HG02885 (cell line): ENCODE results near the gene CEP57.
A peak's percentile ranks its signal among the peaks of the same experiment; 100 is the strongest.

Experiments used
- ATAC-seq: cut with Tn5 transposase; IDR thresholded peaks from one replicate; pipeline ENCODE4 v1.9.1; 2021; ENCODE audit warnings: mild to moderate bottlenecking; ENCODE audit not compliant: unreplicated experiment, poor library complexity

CEP57 gene

GRCh38 chr11:95790123-95790932 lies at the start of gene CEP57:
Gene CEP57 (plus strand): TSS chr11:95790498. CDS start chr11:95790699, 201 bp downstream.
- peak; percentile 69 for ATAC-seq

GRCh38 chr11:95750101-95750500 lies 40.2 kb upstream of the CEP57 start:
- no peak for ATAC-seq

DNA sequence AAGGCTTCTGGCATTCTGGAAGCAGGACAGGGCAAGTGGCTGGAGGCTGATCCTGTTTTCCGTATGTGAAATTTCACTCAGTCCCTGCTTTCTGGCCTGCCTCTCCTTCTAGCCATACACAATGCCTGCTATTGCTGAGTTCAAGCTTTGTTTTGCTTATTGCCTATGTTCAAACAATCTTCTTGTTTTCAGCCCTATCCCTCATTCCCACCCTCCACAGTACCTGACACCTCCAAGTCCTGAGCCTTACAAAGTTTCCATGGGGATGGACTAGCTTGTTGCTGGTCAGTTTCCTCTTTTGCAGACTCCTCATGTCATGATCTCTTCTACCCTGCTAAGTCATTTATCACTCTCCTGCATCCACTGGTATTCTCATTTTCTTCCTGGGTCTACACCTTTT lies 38.8 kb upstream of the CEP57 start:
- ATAC-seq, result no peak

DNA sequence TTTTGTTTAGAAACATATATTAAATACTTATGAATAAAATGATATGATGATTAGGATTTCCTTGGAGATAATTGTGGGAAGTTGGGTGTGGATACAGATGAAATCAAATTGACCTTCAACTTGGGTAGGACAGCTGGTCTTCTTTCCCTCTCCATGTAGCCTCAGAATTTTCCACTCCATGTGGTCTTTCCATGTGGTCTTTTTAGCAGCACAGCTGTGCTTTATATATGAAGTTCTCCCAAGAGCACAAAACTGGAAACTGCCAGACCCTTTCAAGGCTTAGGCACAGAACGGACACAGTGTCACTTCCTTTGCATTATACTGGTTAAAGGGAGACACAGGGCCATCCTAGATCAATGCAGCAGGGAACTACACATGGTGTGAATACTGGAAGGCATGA lies 29.4 kb upstream of the CEP57 start:
- no peak for ATAC-seq

DNA sequence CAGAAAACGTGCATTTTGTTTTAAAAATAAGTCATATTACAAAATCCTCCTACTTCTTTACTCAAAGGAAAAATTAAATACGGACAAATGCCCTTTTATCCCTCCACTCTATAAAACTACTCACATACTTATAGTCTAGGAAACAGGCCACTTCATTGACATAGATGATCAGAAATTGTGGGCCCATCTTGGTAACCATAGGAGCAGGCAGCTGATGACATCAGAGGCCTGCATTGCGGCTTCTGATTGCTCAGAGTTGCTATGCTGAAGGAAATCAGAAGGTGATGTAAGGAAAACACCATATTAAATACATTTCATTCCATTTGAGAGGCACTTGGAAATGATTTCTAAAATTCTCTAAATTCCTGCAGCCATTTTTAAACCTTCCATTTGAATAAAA lies 27.8 kb upstream of the CEP57 start:
- no peak for ATAC-seq

DNA sequence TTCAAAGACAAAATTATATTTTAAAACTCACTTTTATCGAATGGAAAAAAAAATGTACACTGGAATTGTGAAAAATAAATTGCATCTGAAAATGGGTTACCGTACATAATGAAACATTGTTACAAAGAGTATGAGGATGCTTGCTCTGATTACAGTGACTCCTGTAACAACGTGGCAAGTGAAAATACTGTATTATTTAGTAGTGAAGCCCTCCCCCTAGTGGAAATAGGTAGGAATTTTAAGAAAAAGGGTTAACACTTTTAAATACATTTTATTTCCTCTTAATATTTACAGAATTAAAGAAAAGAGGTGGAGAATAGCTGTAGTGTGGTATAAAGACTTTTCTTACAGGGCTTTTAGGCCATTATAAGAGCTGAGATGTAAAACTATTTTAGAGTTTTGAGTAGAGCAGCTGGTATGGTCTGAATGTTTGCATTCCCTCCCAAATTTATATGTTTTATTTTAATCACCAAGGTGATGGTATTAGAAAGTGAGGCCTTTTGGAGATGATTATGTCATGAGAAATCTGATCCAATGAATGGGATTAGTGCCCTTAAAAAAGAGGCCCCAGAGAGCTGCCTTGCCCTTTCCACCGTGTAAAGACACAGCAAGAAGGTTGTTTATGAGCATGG lies 25.9 kb upstream of the CEP57 start:
- peak; percentile 75 for ATAC-seq

- no peak for ATAC-seq
Measured at GRCh38 chr11:95766701-95767100, 23.6 kb upstream of the CEP57 start.

- no peak for ATAC-seq
Measured at GRCh38 chr11:95767498-95767897, 22.8 kb upstream of the CEP57 start.

- no peak for ATAC-seq
Measured at GRCh38 chr11:95768521-95768920, 21.8 kb upstream of the CEP57 start.

DNA sequence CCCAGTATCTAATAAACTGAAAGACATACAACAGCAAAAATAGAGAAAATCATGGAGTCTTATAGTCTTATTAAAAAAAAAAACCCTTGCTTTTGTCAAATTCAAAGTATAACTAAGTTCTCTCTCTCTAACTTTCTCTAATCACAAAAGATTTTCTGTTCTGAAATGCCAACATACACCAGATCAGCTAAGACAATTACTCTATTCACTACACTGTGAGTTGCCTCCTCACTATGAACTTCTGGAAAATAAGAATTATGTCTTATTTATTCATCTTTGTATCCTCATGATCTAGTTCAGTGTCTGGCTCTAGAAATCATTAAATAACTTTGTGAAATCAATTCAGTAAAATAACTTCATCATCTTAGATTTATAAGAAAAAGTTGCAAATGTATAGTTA lies 13.4 kb upstream of the CEP57 start:
- no peak for ATAC-seq

- ATAC-seq, result peak; percentile 72
Measured at GRCh38 chr11:95778699-95779098, 11.6 kb upstream of the CEP57 start.

- ATAC-seq, result peak; percentile 45
Measured at GRCh38 chr11:95780544-95780943, 9.8 kb upstream of the CEP57 start.

DNA sequence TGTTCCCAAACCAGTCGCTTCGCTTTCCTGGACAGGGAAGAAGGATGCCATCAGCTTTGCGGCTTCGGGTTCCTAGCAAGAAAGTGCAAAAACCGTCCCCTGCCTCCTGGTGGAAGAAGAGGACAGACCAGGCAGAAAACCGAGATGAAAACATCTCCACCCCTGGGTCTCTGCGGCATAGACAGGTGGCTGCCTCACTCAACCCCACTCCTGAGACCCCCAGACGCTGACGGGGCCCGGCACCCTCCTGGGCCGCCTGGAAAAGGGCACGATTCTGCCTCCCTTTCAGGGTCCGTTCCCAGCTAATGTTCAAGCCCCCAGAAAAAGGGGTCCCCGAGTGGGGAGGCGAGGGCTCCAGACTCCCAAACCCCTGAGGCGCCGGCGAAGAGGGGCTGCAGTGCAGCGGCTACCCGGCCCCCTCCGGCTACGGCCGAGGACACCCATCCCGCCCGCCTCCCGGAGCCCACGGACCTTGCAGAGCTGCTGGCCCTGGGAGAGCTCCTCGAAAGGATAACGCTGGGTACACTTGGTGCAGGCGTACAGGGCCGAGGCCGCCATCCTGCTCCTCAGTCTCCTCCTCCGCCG lies 1.3 kb upstream of the CEP57 start:
- no peak for ATAC-seq

GRCh38 chr11:95789506-95790122 lies 684 bp upstream of the CEP57 start, which contains the start of gene FAM76B:
Gene FAM76B (minus strand): TSS chr11:95789782. CDS start chr11:95789478, 304 bp downstream.
- ATAC-seq, result peak; percentile 70

- ATAC-seq, result peak; percentile 15
Measured at GRCh38 chr11:95790933-95791708, 823 bp downstream of the CEP57 start.

DNA sequence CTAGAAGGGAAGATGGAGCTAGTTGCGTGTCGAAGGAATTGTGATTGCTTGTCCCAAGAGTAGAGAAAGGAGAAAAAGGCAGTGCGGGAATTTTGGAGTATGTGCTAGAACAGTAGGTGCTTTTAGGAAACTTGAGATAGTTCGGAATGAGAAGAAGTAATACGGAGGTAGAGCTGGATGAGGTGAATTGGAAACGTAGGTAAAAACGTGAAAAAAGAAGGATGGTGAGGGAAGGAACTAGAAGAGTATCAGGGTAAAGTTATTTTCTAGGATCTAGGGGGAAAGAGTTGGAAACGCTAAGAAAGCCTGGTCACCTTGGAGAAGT lies 1.4 kb downstream of the CEP57 start:
- no peak for ATAC-seq

DNA sequence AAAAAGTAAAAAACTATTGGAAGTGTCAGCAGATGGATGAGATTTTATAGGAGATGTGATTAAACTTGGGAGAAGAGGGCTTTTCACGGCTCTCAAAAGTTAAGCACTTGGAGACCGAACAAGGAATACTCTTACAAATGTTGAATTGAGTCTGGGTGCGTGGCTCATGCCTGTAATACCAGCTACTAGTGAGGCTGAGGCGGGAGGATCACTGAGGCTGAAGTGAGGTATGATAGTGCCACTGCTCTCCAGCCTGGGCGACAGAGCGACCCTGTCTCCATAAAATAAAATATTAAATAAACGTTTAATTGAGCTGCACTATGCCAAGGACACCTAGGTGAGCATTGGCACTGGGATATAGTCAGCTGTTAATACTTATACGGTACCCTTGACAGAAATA lies 1.9 kb downstream of the CEP57 start:
- ATAC-seq, result no peak

DNA sequence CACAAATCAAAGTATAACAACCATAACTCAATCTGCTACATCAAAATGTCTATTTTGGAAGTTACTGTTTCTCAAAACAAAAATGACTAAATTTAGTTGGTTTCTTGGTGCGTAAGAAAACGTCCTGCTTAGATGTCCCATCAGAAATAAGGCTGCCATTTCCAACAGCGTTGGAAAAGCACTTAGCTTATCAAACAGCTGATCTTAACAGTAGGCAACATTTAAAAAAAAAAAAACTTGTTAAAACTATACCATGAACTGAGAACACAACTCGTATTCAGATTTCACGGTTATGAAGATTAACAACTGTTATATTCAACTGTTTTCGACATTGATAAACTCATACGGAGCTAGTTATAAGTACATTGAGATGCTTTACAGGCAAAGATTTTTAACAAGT lies 2.4 kb downstream of the CEP57 start:
- no peak for ATAC-seq

DNA sequence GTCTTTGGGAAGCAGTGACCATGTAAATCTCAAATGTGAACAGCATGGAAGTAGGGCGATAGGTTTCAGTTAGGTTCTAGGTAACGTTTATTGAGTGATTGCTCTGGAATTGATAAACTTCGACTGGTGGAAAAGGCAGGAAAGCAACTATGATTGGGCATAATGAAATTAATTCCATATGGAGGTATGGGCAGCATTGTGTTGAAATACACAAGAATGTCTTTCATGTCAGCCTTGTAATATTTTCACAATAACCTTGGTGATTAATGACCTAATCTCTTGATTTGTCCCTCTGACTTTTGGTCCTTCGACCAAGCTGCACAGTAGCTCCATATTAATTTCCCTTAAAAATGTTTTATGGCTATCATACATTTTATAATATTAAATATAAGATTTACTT lies 2.8 kb downstream of the CEP57 start:
- ATAC-seq, result no peak

DNA sequence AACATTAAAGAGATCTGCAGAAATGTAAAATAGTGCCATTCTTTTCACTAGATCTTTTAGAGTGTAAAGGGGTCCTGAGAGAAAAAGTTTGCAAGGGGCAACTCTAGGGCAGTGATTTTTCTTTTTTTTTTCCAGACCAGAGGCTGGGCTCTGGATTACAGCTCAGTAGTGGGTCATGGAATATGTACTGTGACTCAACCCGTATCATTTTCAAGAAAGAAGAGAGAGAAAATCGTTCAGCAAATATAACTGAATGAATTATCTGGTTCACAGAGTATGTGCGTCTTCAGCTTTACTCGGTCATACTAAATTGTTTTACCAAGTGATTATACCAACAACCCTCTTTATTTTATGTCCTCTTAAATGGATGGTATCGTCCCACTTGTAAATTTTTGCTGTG lies 3.8 kb downstream of the CEP57 start:
- ATAC-seq, result no peak
